WERI-Rb-1 (cell line): ENCODE measurements around the gene NEB.

ENCODE experiments used
- DNase-seq: peaks from one replicate; pipeline ENCODE4 v3.0.0-alpha.2; 2020
- H3K27ac ChIP-seq: fragments of 250-450 bp; sonication (Bioruptor Pico); 2 replicates; pipeline ENCODE4 v1.5.1; 2020; ENCODE audit warnings: mild to moderate bottlenecking, moderate library complexity
- H3K27me3 ChIP-seq: fragments of 250-450 bp; sonication (Bioruptor Pico); 2 replicates; pipeline ENCODE4 v1.5.1; 2021; ENCODE audit warnings: mild to moderate bottlenecking, low read depth, moderate library complexity; ENCODE audit not compliant: insufficient read depth, severe bottlenecking
- H3K36me3 ChIP-seq: fragments of 250-450 bp; sonication (Bioruptor Pico); 2 replicates; pipeline ENCODE4 v1.5.1; 2020; ENCODE audit warnings: mild to moderate bottlenecking, moderate library complexity
- H3K4me3 ChIP-seq: 2 replicates; pipeline ENCODE4 v1.5.1; 2011; ENCODE audit warnings: low read depth, mild to moderate bottlenecking, control low read depth, low read length
- H3K9me3 ChIP-seq: fragments of 250-450 bp; sonication (Bioruptor Pico); 2 replicates; pipeline ENCODE4 v1.5.1; 2021; ENCODE audit warnings: mild to moderate bottlenecking, moderate library complexity; ENCODE audit not compliant: severe bottlenecking
- CTCF ChIP-seq: IDR thresholded peaks from 2 replicates; pipeline ENCODE4 v1.5.1; 2011; ENCODE audit warnings: low read depth, mild to moderate bottlenecking, control low read depth, inconsistent platforms, low read length

Gene NEB

DNA sequence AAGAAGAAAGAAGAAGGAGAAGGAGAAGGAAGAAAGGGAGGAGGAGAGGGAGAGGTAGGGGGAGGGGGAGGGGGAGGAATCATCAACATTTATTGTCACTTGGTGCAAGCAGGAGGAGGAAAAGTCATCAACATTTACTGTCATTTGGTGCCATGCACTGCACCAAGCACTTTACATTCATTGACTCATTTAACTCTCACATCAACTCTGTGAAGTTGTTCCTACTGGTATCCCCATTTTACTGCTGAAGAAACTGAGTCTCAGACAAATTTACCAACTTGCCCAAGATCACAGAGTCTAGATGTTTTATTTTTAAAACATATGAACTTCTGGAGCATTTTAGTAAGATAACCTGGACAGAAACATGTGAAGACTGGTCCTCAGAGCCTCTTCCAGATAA is 46.7 kb upstream of the NEB start:
- Histone ChIP-seq H3K27ac (no peak overlapping the region), H3K27me3 (no peaks in the 10 kb centered on the region), H3K36me3 (no peaks in the 10 kb centered on the region), H3K4me3 (no peak overlapping the region), H3K9me3 (no peaks in the 10 kb centered on the region)
- TF ChIP-seq CTCF, result no peak
- no peak for DNase-seq

GRCh38 chr2:151777935-151778334 is 43.7 kb upstream of the NEB start:
- H3K27ac ChIP-seq, result no peak overlapping the region
- no peak overlapping the region for H3K4me3 ChIP-seq
- no peaks in the 10 kb centered on the region for H3K9me3 ChIP-seq
- no peak for DNase-seq
- H3K36me3 ChIP-seq, result no peaks in the 10 kb centered on the region
- TF ChIP-seq CTCF, result no peak
- no peaks in the 10 kb centered on the region for H3K27me3 ChIP-seq

DNA sequence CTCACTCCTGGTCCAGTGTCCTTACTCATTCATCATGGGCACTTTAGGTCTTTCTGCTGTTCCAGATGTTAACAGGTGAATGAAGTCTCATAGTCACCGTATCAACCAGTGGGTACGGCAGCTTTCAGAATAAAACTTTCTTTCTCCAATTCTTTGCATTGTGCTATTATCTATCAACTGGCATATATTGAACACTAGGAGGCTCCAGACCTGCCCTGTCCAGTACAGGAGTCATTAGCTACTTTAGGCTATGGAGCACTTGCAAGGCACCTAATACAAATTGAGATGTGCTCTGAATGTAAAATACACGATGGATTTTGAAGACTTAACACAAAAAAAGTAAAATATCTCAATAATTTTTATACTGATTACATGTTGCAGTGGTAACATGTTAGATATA is 43.2 kb upstream of the NEB start:
- Histone ChIP-seq H3K4me3 (no peak overlapping the region), H3K27me3 (no peaks in the 10 kb centered on the region), H3K36me3 (no peaks in the 10 kb centered on the region), H3K9me3 (no peaks in the 10 kb centered on the region), H3K27ac (no peak overlapping the region)
- 0 out of 2 replicates have a peak, but pooled peaks have one; percentile 9 for TF ChIP-seq CTCF
- DNase-seq, result no peak

GRCh38 chr2:151776367-151776766 is 42.1 kb upstream of the NEB start:
- no peak overlapping the region for H3K4me3 ChIP-seq
- H3K27ac ChIP-seq, result no peak overlapping the region
- H3K36me3 ChIP-seq, result no peaks in the 10 kb centered on the region
- no peak for DNase-seq
- H3K9me3 ChIP-seq, result no peaks in the 10 kb centered on the region
- TF ChIP-seq CTCF, result no peak
- no peaks in the 10 kb centered on the region for H3K27me3 ChIP-seq

DNA sequence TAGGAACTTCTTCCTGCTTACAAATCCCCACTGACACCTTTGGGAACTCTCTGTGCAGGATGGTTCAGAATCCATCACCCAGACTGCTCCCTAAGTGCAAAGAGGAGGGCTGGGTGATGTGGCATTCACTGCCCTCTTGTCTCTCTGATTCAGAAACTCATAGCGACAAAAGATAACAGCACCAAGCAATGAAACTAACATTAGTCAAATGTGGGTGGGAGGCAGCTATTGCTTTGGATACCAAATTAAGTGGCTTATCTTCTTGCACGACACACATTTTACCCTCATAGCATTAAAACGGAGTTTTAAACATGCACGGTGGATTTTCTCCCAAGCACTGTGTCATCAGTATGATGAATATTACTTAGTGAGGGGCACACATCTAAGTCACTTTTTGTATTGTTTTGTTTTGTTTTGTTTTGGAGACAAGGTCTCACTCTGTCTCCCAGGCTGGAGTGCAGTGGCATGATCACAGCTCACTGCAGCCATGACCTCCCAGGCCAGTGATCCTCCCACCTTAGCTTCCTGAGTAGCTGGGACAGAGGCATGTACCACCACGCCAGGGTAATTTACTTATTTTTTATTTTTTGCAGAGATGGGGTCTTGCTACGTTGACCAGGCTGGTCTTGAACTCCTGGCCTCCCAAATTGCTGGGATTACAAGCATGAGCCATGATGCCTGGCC is 40.9 kb upstream of the NEB start:
- no peak for DNase-seq
- H3K36me3 ChIP-seq, result no peaks in the 10 kb centered on the region
- H3K27ac ChIP-seq, result no peak overlapping the region
- H3K9me3 ChIP-seq, result no peaks in the 10 kb centered on the region
- H3K27me3 ChIP-seq, result no peaks in the 10 kb centered on the region
- H3K4me3 ChIP-seq, result no peak overlapping the region
- no peak for TF ChIP-seq CTCF

- no peaks in the 10 kb centered on the region for H3K9me3 ChIP-seq
- H3K27me3 ChIP-seq, result no peaks in the 10 kb centered on the region
- no peak for TF ChIP-seq CTCF
- no peak overlapping the region for H3K4me3 ChIP-seq
- no peaks in the 10 kb centered on the region for H3K36me3 ChIP-seq
- no peak for DNase-seq
- H3K27ac ChIP-seq, result no peak overlapping the region
Observed at GRCh38 chr2:151774506-151774905, 40.2 kb upstream of the NEB start.
